Endothelial cell of umbilical vein (primary cell): ENCODE results near the gene KAT2B. TPM values are rescaled to one million over a fixed set of nuclear protein-coding genes. Genes with fewer than 3 reads are reported as not detected.

Experiments used
- BruUV-seq: library from RNA; stranded (reverse); fragments of 400-500 nt; replicated peaks from 2 replicates; lab custom pipeline; 2021; lab: Mats Ljungman, UMichigan
- CTCF ChIA-PET: fragments of 300-600, 350-600 bp; sonication (Branson Sonifier 250); formaldehyde crosslinking; loops from one replicate; lab custom pipeline; 2021; ENCODE audit warnings: antibody characterized with exemption, inconsistent platforms; lab: Charles Lee
- POLR2A ChIA-PET: fragments of 300-600, 350-600 bp; sonication (Branson Sonifier 250); formaldehyde crosslinking; loops from one replicate; lab custom pipeline; 2021; ENCODE audit warnings: antibody characterized with exemption, inconsistent platforms; lab: Charles Lee
- DNase-seq: peaks from one replicate; pipeline ENCODE4 v3.0.0-alpha.2; 2011; ENCODE audit warnings: low read depth, low spot score
- FAIRE-seq: peaks from 2 replicates; lab custom pipeline; 2011; peaks lifted over from hg19 to GRCh38; lab: Jason Lieb, UNC
- H2AFZ ChIP-seq: 2 replicates; pipeline ENCODE4 v1.6.0; 2012; ENCODE audit warnings: low read depth, low read length, control low read depth, inconsistent platforms
- H3K27ac ChIP-seq: 2 replicates; pipeline ENCODE4 v1.5.1; 2011; ENCODE audit warnings: low read depth, mild to moderate bottlenecking, control low read depth, low read length, moderate library complexity; ENCODE audit not compliant: insufficient read depth
- H3K27me3 ChIP-seq, 2 experiments: 2 replicates each; pipeline versions ENCODE4 v1.6.0 to v1.6.1; 2011; ENCODE audit warnings: low read length in 2 of 2, mixed read lengths in 1 of 2; ENCODE audit not compliant: control insufficient read depth in 2 of 2, insufficient read depth in 2 of 2
- H3K36me3 ChIP-seq, 2 experiments: 2 replicates in 1 of 2; 3 replicates in 1 of 2; pipeline ENCODE4 v1.5.1; 2011; ENCODE audit warnings: low read length in 2 of 2, mild to moderate bottlenecking in 1 of 2, moderate library complexity in 1 of 2; ENCODE audit not compliant: control insufficient read depth in 2 of 2, insufficient read depth in 2 of 2; ENCODE audit errors: extremely low read depth in 1 of 2
- H3K4me1 ChIP-seq: 3 replicates; pipeline ENCODE4 v1.5.1; 2011; ENCODE audit warnings: mild to moderate bottlenecking, low read length; ENCODE audit not compliant: control insufficient read depth, insufficient read depth; ENCODE audit errors: extremely low read depth
- H3K4me2 ChIP-seq: 2 replicates; pipeline ENCODE4 v1.6.1; 2011; ENCODE audit warnings: low read length, control low read depth, mixed read lengths; ENCODE audit not compliant: insufficient read depth
- H3K4me3 ChIP-seq, 3 experiments: fragments of 200-600 bp in 1 of 3; sonication (generic), shearing (Covaris generic) in 1 of 3; replicated peaks in 1 of 3; 2 replicates each; pipeline ENCODE4 v1.5.1; 2011 to 2016; ENCODE audit warnings: control low read depth in 3 of 3, low read length in 3 of 3, mild to moderate bottlenecking in 2 of 3, inconsistent platforms in 1 of 3, low read depth in 1 of 3, moderate library complexity in 1 of 3; ENCODE audit not compliant: insufficient read depth in 1 of 3
- H3K79me2 ChIP-seq: 2 replicates; pipeline ENCODE4 v1.6.0; 2012; ENCODE audit warnings: low read length, inconsistent platforms; ENCODE audit not compliant: control insufficient read depth, insufficient read depth
- H3K9ac ChIP-seq: replicated peaks from 2 replicates; pipeline ENCODE3; 2011; ENCODE audit warnings: low read length, control low read depth; ENCODE audit not compliant: insufficient read depth; ENCODE audit errors: extremely low read depth
- H3K9me1 ChIP-seq: replicated peaks from 3 replicates; pipeline ENCODE4 v1.6.0; 2011; ENCODE audit warnings: mild to moderate bottlenecking, low read length; ENCODE audit not compliant: control insufficient read depth, insufficient read depth; ENCODE audit errors: extremely low read depth
- H3K9me3 ChIP-seq: replicated peaks from 2 replicates; pipeline ENCODE4 v1.5.1; 2012; ENCODE audit warnings: low read length, inconsistent platforms; ENCODE audit not compliant: control insufficient read depth, insufficient read depth
- H4K20me1 ChIP-seq: replicated peaks from 2 replicates; pipeline ENCODE3; 2011; ENCODE audit warnings: mild to moderate bottlenecking, low read length; ENCODE audit not compliant: control insufficient read depth, insufficient read depth; ENCODE audit errors: extremely low read depth
- CTCF ChIP-seq, 2 donors: IDR thresholded peaks; 1 replicate in 1 of 2; 2 replicates in 1 of 2; pipeline ENCODE4 v1.5.1; 2011; ENCODE audit warnings: low read length in 2 of 2, mild to moderate bottlenecking in 2 of 2, moderate library complexity in 2 of 2, control low read depth in 1 of 2, inconsistent platforms in 1 of 2, low read depth in 1 of 2; ENCODE audit not compliant: insufficient read depth in 1 of 2; ENCODE audit errors: extremely low read depth in 1 of 2
- EZH2 ChIP-seq: IDR thresholded peaks from 2 replicates; pipeline ENCODE4 v1.6.1; 2012; ENCODE audit warnings: borderline replicate concordance, low read depth, mild to moderate bottlenecking, moderate library complexity, low read length, inconsistent platforms; ENCODE audit not compliant: severe bottlenecking
- FOS ChIP-seq: IDR thresholded peaks from 2 replicates; pipeline ENCODE4 v1.6.1; 2011; ENCODE audit warnings: mild to moderate bottlenecking, low read length, moderate library complexity, borderline replicate concordance; ENCODE audit not compliant: insufficient read depth
- GATA2 ChIP-seq: IDR thresholded peaks from 2 replicates; pipeline ENCODE4 v1.7.0; 2011; ENCODE audit warnings: low read depth, mild to moderate bottlenecking, moderate library complexity, mixed read lengths, low read length; ENCODE audit not compliant: insufficient read length, insufficient read depth
- JUN ChIP-seq: IDR thresholded peaks from 2 replicates; pipeline ENCODE4 v1.6.1; 2011; ENCODE audit warnings: borderline replicate concordance, low read depth; ENCODE audit not compliant: insufficient read length, insufficient read depth
- MAX ChIP-seq: IDR thresholded peaks from 2 replicates; pipeline ENCODE4 v1.6.1; 2011; ENCODE audit not compliant: insufficient read depth, insufficient read length
- POLR2A ChIP-seq: IDR thresholded peaks from 2 replicates; pipeline ENCODE4 v1.6.1; 2012; ENCODE audit warnings: low read depth, mild to moderate bottlenecking, control low read depth, low read length
- POLR2AphosphoS5 ChIP-seq: IDR thresholded peaks from 2 replicates; pipeline ENCODE4 v1.6.1; 2012; ENCODE audit warnings: low read depth, mild to moderate bottlenecking, control low read depth, low read length, moderate library complexity; ENCODE audit not compliant: insufficient read depth
- dilution Hi-C: fragments of 300-500 bp; cut with MboI; formaldehyde crosslinking; loops from one replicate; pipeline ENCODE4 v1.15.0; 2019; ENCODE audit warnings: low sequenced_read_pairs; ENCODE audit not compliant: extremely low pct_ligation_motif_present
- intact Hi-C: fragments of 100-400 bp; cut with micrococcal nuclease; formaldehyde crosslinking; loops from one replicate; pipeline ENCODE4 v1.10.0; 2022
- polyA plus RNA-seq, 4 experiments: library from polyadenylated mRNA; depleted of rRNA in 3 of 4; stranded (reverse) in 3 of 4; unstranded in 1 of 4; fragments of >200 nt; gene quantifications; 2 replicates each; pipeline versions ENCODE4 v1.2.1 to v1.2.3, GENCODE V29; 2011 to 2012; ENCODE audit warnings: missing spikeins in 1 of 4
- total RNA-seq: library from RNA; stranded (reverse); gene quantifications from 2 replicates; pipeline ENCODE4 v1.2.3, GENCODE V29; 2021

The KAT2B gene
- total and polyA plus RNA-seq, 2 donors (not counting 3 experiments of a cell fraction or from before 2014, with no cell fraction given): 2.6 to 11.0 TPM

- POLR2A ChIA-PET: no interaction called here
- no TSS peak for BruUV-seq
- Histone ChIP-seq H2AFZ (no peak overlapping the region), H3K27me3 (no peaks in the 10 kb centered on the region), H3K9me3 (no peaks in the 10 kb centered on the region), H4K20me1 (no peaks in the 10 kb centered on the region), H3K9me1 (no peaks in the 10 kb centered on the region), H3K4me2 (no peak overlapping the region), H3K9ac (no peak overlapping the region), H3K79me2 (no peaks in the 10 kb centered on the region), H3K4me1 (no peaks in the 10 kb centered on the region), H3K27ac (no peak overlapping the region), H3K4me3 (no peak overlapping the region), H3K36me3 (no peaks in the 10 kb centered on the region)
- dilution Hi-C loops (no loop called here), intact Hi-C loops (no loop called here)
- FAIRE-seq (no peak), DNase-seq (no peak)
- TF ChIP-seq POLR2A (no peak), FOS (no peak), MAX (no peak), CTCF (IDR thresholded peaks at IDR 0.05; ENCODE audit: extremely low read depth in 1 of 2, insufficient read depth in 1 of 2, low read depth in 1 of 2, low read length in 2 of 2) (no peak), GATA2 (no peak), EZH2 (no peak), JUN (no peak), POLR2AphosphoS5 (no peak)
- CTCF ChIA-PET: no interaction called here
These were observed 38.3 kb upstream of the KAT2B start for GRCh38 chr3:20001932-20002331.
